Measurements from ENCODE around the gene GRAMD1B. TPM values are rescaled to one million over a fixed set of nuclear protein-coding genes. Genes with fewer than 3 reads are reported as not detected.

The GRAMD1B gene
- polyA plus RNA-seq, 3 donors, result 3.2 to 13.9 (median 3.3) TPM

DNA sequence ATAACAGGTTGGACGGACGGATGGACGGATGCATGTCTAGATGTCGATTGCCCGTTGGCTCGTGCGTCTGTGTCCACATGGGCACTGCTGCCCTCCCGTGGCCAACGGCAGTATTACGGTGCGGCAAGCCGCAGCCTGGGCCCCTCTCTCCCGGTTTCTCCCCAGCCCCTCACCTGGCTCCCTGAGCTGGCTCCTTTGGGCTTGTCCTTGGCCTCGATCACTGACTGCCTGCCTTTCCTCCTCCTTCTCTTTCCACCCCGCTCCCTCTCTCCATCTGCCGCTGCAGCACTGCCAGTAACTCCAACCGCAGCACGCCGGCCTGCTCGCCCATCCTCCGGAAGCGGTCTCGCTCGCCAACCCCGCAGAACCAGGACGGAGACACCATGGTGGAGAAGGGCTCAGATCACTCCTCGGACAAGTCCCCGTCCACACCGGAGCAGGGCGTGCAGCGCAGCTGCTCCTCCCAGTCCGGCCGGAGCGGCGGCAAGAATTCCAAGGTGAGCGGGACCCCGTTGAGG lies 147.1 kb downstream of the GRAMD1B start:
- Histone ChIP-seq H3K36me3 (replicated peaks in 1 of 2; ENCODE audit: control insufficient read depth in 1 of 2, insufficient read depth in 2 of 2, low read length in 2 of 2) (peaks cover 4 to 37% of the 10 kb centered on the region in 2 donors), H3K4me3 (replicated peaks in 1 of 3; ENCODE audit: low read depth in 2 of 3, low read length in 3 of 3) (no peak overlapping the region), H4K20me1 (ENCODE audit: insufficient read depth, low read length) (peaks cover 55% of the 10 kb centered on the region), H3K27ac (ENCODE audit: low read depth in 1 of 2, low read length in 2 of 2) (no peak overlapping the region), H3K4me2 (replicated peaks; ENCODE audit: extremely low read depth, low read length, poor library complexity, severe bottlenecking) (peak overlapping the region; percentile 11), H3K9me3 (replicated peaks in 1 of 2; ENCODE audit: control insufficient read depth in 1 of 2, insufficient read depth in 1 of 2, low read length in 2 of 2) (no peaks in the 10 kb centered on the region), H3K79me2 (ENCODE audit: insufficient read depth, low read length) (peaks cover 11% of the 10 kb centered on the region), H3K9ac (ENCODE audit: insufficient read depth, low read length, poor library complexity, severe bottlenecking) (no peak overlapping the region), H3K27me3 (ENCODE audit: control insufficient read depth in 2 of 2, insufficient read depth in 2 of 2, low read length in 2 of 2) (no peaks in the 10 kb centered on the region), H2AFZ (ENCODE audit: insufficient read depth, low read depth, low read length, poor library complexity, severe bottlenecking) (no peak overlapping the region), H3K4me1 (ENCODE audit: control insufficient read depth in 1 of 2, insufficient read depth in 2 of 2, low read length in 2 of 2) (no peaks in the 10 kb centered on the region)
- H3K36me3 Mint-ChIP-seq, result peaks cover 25 to 40% of the 10 kb centered on the region in 2 donors
- TF ChIP-seq, protein P1, sequence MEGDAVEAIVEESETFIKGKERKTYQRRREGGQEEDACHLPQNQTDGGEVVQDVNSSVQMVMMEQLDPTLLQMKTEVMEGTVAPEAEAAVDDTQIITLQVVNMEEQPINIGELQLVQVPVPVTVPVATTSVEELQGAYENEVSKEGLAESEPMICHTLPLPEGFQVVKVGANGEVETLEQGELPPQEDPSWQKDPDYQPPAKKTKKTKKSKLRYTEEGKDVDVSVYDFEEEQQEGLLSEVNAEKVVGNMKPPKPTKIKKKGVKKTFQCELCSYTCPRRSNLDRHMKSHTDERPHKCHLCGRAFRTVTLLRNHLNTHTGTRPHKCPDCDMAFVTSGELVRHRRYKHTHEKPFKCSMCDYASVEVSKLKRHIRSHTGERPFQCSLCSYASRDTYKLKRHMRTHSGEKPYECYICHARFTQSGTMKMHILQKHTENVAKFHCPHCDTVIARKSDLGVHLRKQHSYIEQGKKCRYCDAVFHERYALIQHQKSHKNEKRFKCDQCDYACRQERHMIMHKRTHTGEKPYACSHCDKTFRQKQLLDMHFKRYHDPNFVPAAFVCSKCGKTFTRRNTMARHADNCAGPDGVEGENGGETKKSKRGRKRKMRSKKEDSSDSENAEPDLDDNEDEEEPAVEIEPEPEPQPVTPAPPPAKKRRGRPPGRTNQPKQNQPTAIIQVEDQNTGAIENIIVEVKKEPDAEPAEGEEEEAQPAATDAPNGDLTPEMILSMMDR (IDR thresholded peaks at IDR 0.05), result peak; percentile 94
- peaks cover 0 to 2% (median 2%) of the 10 kb centered on the region in 3 donors for H3K27me3 Mint-ChIP-seq (ENCODE audit: low read depth in 3 of 3)
- H3K4me3 Mint-ChIP-seq, result peak overlapping the region in 1 of 2 donors; percentile 52
- peaks cover 29% of the 10 kb centered on the region for H3K4me1 Mint-ChIP-seq
- 61% methylated on average over 37 of the region's 37 CpGs for WGBS (ENCODE audit: insufficient coverage)
- H3K9me3 Mint-ChIP-seq, result peaks cover 0 to under 1% (median 0%) of the 10 kb centered on the region in 7 donors
- no peak overlapping the region for H3K27ac Mint-ChIP-seq
- intact Hi-C loops (cut with micrococcal nuclease), result no loop called here
- peak; percentile 27 to 49 (median 47) for DNase-seq

DNA sequence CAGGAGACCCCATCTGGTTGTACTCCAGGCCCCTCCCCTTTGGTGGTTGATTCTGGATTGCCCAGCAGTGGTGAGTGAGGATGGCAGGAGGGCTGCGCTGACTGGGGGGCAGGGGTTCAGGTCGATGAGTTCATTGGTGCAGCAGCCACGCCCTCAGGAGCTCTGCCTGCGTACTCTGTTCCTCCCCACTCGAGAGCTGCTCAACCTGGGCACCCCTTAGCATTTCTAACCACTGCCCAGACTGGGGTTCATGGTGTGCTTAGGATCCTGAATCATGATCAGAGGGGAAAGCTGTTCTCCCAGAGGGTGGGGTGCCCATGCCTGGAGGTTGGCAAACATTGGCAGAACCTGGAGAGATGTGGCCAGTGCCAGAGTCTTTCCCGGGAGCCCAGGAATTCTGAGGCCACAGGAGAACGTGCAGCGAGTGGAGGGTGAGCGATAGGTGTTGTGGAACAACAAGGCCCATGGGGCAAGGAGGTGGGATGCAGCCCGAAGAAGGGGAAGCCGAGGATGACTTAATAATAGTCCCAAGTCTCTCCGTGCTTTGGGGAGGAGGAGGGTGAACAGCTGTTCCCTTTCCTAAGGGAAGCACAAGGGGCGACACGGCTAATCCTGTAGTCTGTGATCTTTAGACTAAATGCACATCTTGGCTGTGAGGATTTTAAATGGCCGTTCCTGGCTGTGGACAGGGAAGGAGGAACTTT lies 148.9 kb downstream of the GRAMD1B start:
- H4K20me1 ChIP-seq (ENCODE audit: insufficient read depth, low read length), result peaks cover 52% of the 10 kb centered on the region
- Mint-ChIP-seq H3K9me3 (peaks cover 0 to 3% (median 0%) of the 10 kb centered on the region in 7 donors), H3K27ac (no peak overlapping the region), H3K4me3 (no peak overlapping the region), H3K27me3 (ENCODE audit: low read depth in 3 of 3) (peaks cover 0 to 2% (median 2%) of the 10 kb centered on the region in 3 donors), H3K36me3 (peaks cover 31 to 49% of the 10 kb centered on the region in 2 donors), H3K4me1 (peaks cover 29% of the 10 kb centered on the region)
- H3K27me3 ChIP-seq (ENCODE audit: control insufficient read depth in 2 of 2, insufficient read depth in 2 of 2, low read length in 2 of 2), result no peaks in the 10 kb centered on the region
- no peak for DNase-seq
- H3K4me2 ChIP-seq (replicated peaks; ENCODE audit: extremely low read depth, low read length, poor library complexity, severe bottlenecking), result no peak overlapping the region
- peaks cover 6% of the 10 kb centered on the region for H3K79me2 ChIP-seq (ENCODE audit: insufficient read depth, low read length)
- H3K27ac ChIP-seq (ENCODE audit: low read depth in 1 of 2, low read length in 2 of 2), result no peak overlapping the region
- intact Hi-C loops (cut with micrococcal nuclease), result no loop called here
- peaks cover 7 to 46% of the 10 kb centered on the region in 2 donors for H3K36me3 ChIP-seq (replicated peaks in 1 of 2; ENCODE audit: control insufficient read depth in 1 of 2, insufficient read depth in 2 of 2, low read length in 2 of 2)
- H3K4me1 ChIP-seq (ENCODE audit: control insufficient read depth in 1 of 2, insufficient read depth in 2 of 2, low read length in 2 of 2), result no peaks in the 10 kb centered on the region
- no peak overlapping the region for H3K4me3 ChIP-seq (replicated peaks in 1 of 3; ENCODE audit: low read depth in 2 of 3, low read length in 3 of 3)
- no peaks in the 10 kb centered on the region for H3K9me3 ChIP-seq (replicated peaks in 1 of 2; ENCODE audit: control insufficient read depth in 1 of 2, insufficient read depth in 1 of 2, low read length in 2 of 2)
- TF ChIP-seq, protein P1 (IDR thresholded peaks at IDR 0.05), result no peak
- no peak overlapping the region for H3K9ac ChIP-seq (ENCODE audit: insufficient read depth, low read length, poor library complexity, severe bottlenecking)
- H2AFZ ChIP-seq (ENCODE audit: insufficient read depth, low read depth, low read length, poor library complexity, severe bottlenecking), result no peak overlapping the region
- 96% methylated on average over 15 of the region's 15 CpGs for WGBS (ENCODE audit: insufficient coverage)

Measured in CD14-positive monocyte (primary cell).